ENCODE measurements around the gene NFIA.

DNA sequence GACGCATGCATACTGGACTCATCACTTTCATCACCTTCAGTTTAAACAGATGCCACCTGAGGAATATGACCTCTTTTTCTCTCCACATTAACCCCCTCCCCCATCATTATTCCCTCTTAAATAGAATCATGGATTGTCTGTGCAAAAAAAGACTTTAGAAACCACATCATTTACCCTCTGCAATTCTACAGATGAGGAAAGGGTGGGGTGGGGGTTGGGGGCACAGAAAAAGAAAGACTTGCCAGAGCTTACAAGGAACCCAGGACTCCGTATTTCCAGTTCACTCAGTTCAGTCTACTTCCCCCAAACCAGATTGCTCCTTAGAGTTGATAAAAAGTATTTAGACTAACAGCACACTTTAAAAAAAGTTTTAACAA lies 26.2 kb upstream of the NFIA start:
- TF ChIP-seq POLR2A (IDR thresholded peaks at IDR 0.05) = no peak
- TF ChIP-seq, protein P1, sequence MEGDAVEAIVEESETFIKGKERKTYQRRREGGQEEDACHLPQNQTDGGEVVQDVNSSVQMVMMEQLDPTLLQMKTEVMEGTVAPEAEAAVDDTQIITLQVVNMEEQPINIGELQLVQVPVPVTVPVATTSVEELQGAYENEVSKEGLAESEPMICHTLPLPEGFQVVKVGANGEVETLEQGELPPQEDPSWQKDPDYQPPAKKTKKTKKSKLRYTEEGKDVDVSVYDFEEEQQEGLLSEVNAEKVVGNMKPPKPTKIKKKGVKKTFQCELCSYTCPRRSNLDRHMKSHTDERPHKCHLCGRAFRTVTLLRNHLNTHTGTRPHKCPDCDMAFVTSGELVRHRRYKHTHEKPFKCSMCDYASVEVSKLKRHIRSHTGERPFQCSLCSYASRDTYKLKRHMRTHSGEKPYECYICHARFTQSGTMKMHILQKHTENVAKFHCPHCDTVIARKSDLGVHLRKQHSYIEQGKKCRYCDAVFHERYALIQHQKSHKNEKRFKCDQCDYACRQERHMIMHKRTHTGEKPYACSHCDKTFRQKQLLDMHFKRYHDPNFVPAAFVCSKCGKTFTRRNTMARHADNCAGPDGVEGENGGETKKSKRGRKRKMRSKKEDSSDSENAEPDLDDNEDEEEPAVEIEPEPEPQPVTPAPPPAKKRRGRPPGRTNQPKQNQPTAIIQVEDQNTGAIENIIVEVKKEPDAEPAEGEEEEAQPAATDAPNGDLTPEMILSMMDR (IDR thresholded peaks at IDR 0.05) = no peak
